Measurements from ENCODE around the gene OTP.

DNA sequence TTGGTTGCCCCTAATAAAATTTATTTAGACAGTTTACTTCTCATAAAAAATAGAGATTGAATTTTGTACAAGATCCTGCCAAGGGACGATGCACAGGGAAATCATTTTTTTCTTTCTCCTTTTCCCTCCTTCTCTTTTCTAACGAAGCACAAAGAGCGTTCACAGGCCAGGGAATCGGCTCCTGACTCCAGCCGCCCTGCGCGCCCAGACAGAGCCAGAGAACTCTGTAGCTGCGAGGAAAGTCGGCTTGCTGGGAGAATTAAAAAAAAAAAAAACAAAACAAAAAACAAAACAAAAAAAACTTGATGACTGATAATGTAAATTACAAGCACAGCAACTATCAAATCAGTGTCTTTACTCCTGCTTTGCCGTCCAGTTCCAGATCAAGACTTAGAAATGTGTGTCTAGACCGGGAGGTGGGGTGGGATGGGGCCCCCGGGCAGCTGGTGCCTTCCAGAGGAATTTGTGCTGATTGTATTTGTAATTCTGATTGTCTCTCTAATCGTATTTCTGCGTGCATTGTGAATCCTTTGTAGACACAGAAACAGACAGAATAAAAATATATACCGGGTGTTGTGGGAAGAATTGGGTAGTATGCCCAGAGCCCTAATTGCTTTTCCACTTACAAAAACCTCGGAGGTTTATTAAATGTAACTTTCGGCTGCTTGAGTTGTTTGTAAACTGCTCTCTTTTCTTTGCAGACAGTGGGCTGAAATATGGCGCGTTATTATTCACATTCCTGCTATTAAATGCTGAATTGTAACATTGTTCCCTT lies 3.6 kb upstream of the OTP start:
- TF ChIP-seq CTCF (IDR thresholded peaks at IDR 0.05) (no peak), EZH2phosphoT487 (IDR thresholded peaks at IDR 0.05) (no peak)

Data from neural progenitor cell (in vitro differentiated cells).